Hair follicular keratinocyte (primary cell): ENCODE measurements around the gene TIMM8A. TPM values are rescaled to one million over a fixed set of nuclear protein-coding genes. Genes with fewer than 3 reads are reported as not detected.

Source experiments
- total RNA-seq: library from RNA; depleted of rRNA; stranded (reverse); fragments of >200 nt; gene quantifications from 2 replicates; pipeline ENCODE4 v1.2.3, GENCODE V29; 2015

TIMM8A gene
- 8.6 and 9.4 TPM in 2 replicates for total RNA-seq

GRCh38 chrX:101348452-101349192 is at the start of gene TIMM8A:
Gene TIMM8A, minus strand, starts transcription at chrX:101348742. Its CDS starts 78 bp downstream, at chrX:101348664.

GRCh38 chrX:101390664-101391525 is 42.4 kb upstream of the TIMM8A start, which contains the start of gene RPL36A:
Gene RPL36A, plus strand, starts transcription at chrX:101391011. Its CDS starts 33 bp downstream, at chrX:101391044.

GRCh38 chrX:101385795-101386541 is 37.4 kb upstream of the TIMM8A start, which contains the start of gene BTK:
Gene BTK, minus strand, starts transcription at chrX:101386191. Its CDS starts 10,907 bp downstream, at chrX:101375284.

Other genes with a start within 250 kb of the TIMM8A start
- 0.08 and 0.11 TPM in 2 replicates for gene DRP2, start 129.0 kb downstream of the TIMM8A start, total RNA-seq
- gene TAF7L, start 57.4 kb downstream of the TIMM8A start, total RNA-seq = not detected in 2 replicates
- 0.04 TPM in 1 of 2 replicates, not detected in the other for gene BTK, start 37.4 kb upstream of the TIMM8A start, total RNA-seq
- 608 and 1,124 TPM in 2 replicates for gene RPL36A, start 42.3 kb upstream of the TIMM8A start, total RNA-seq
- gene GLA, start 59.2 kb upstream of the TIMM8A start, total RNA-seq = 26.9 and 39.7 TPM in 2 replicates
- 35.5 and 40.4 TPM in 2 replicates for gene HNRNPH2, start 59.5 kb upstream of the TIMM8A start, total RNA-seq
- 0.94 and 1.1 TPM in 2 replicates for gene ARMCX4, start 136.7 kb upstream of the TIMM8A start, total RNA-seq
- 19.4 and 24.8 TPM in 2 replicates for gene ARMCX1, start 201.8 kb upstream of the TIMM8A start, total RNA-seq